Liver (tissue), 9 donors: Measurements from ENCODE around the gene CMC1. TPM values are rescaled to one million over a fixed set of nuclear protein-coding genes. Genes with fewer than 3 reads are reported as not detected.

Experiments used
- DNase-seq: peaks from one replicate; pipeline ENCODE4 v3.0.0-alpha.2; 2017; ENCODE audit warnings: low spot score
- H3K27ac ChIP-seq, 2 donors: one replicate each; pipeline ENCODE4 v1.7.0; 2013; ENCODE audit warnings: inconsistent platforms in 2 of 2, low read length in 2 of 2, control low read depth in 1 of 2, low read depth in 1 of 2, mild to moderate bottlenecking in 1 of 2
- H3K27me3 ChIP-seq, 4 donors: one replicate each; pipeline versions ENCODE4 v1.6.1 to v1.7.0; 2013; ENCODE audit warnings: low read length in 3 of 4, inconsistent platforms in 1 of 4, mild to moderate bottlenecking in 1 of 4, moderate library complexity in 1 of 4; ENCODE audit not compliant: control insufficient read depth in 4 of 4, insufficient read depth in 4 of 4
- H3K36me3 ChIP-seq, 4 donors: one replicate each; pipeline versions ENCODE4 v1.6.1 to v1.7.0; 2013; ENCODE audit warnings: low read length in 3 of 4, mild to moderate bottlenecking in 3 of 4, low read depth in 1 of 4, moderate library complexity in 1 of 4; ENCODE audit not compliant: control insufficient read depth in 4 of 4, insufficient read depth in 3 of 4
- H3K4me1 ChIP-seq, 4 donors: one replicate each; pipeline versions ENCODE4 v1.6.1 to v1.7.0; 2013; ENCODE audit warnings: low read length in 3 of 4, mild to moderate bottlenecking in 3 of 4, moderate library complexity in 1 of 4; ENCODE audit not compliant: control insufficient read depth in 4 of 4, insufficient read depth in 4 of 4
- H3K4me3 ChIP-seq, 3 donors: one replicate each; pipeline versions ENCODE4 v1.6.1 to v1.7.0; 2013; ENCODE audit warnings: low read length in 3 of 3, control low read depth in 1 of 3, low read depth in 1 of 3, mild to moderate bottlenecking in 1 of 3
- H3K9ac ChIP-seq, 2 donors: one replicate each; pipeline ENCODE4 v1.7.0; 2013; ENCODE audit warnings: low read length in 2 of 2, mild to moderate bottlenecking in 2 of 2, moderate library complexity in 2 of 2, control low read depth in 1 of 2, low read depth in 1 of 2
- H3K9me3 ChIP-seq, 4 donors: one replicate each; pipeline versions ENCODE4 v1.6.1 to v1.7.0; 2013; ENCODE audit warnings: low read length in 3 of 4; ENCODE audit not compliant: control insufficient read depth in 4 of 4
- CTCF ChIP-seq: fragments of 150-350 bp; IDR thresholded peaks from 2 replicates; pipeline ENCODE4 v1.5.1; 2017; ENCODE audit warnings: improper control_type of control experiment, low read depth, low read length; ENCODE audit not compliant: missing input control
- EGR1 ChIP-seq, 2 donors: IDR thresholded peaks; 2 replicates each; pipeline ENCODE4 v1.6.1; 2016 to 2018; ENCODE audit warnings: antibody characterized with exemption in 2 of 2, low read depth in 2 of 2
- FOXA1 ChIP-seq: IDR thresholded peaks from 2 replicates; pipeline ENCODE4 v1.6.1; 2016; ENCODE audit warnings: antibody characterized with exemption
- FOXA2 ChIP-seq: IDR thresholded peaks from 2 replicates; pipeline ENCODE4 v1.6.1; 2016; ENCODE audit warnings: antibody characterized with exemption
- GABPA ChIP-seq, 2 donors: IDR thresholded peaks in 1 of 2; conservative IDR thresholded peaks in 1 of 2; 2 replicates each; pipeline ENCODE4 v1.6.1; 2016; ENCODE audit warnings: antibody characterized with exemption in 2 of 2, mild to moderate bottlenecking in 1 of 2, moderate library complexity in 1 of 2
- HNF4A ChIP-seq, 2 donors: conservative IDR thresholded peaks; 2 replicates each; pipeline ENCODE4 v1.6.1; 2016; ENCODE audit warnings: antibody characterized with exemption in 2 of 2, mild to moderate bottlenecking in 2 of 2
- HNF4G ChIP-seq: IDR thresholded peaks from 2 replicates; pipeline ENCODE4 v1.6.1; 2016; ENCODE audit warnings: antibody characterized with exemption
- JUND ChIP-seq, 2 donors: IDR thresholded peaks; 2 replicates each; pipeline ENCODE4 v1.6.1; 2016; ENCODE audit warnings: antibody characterized with exemption in 2 of 2
- NR2F2 ChIP-seq: IDR thresholded peaks from 2 replicates; pipeline ENCODE4 v1.6.1; 2016; ENCODE audit warnings: antibody characterized with exemption
- RAD21 ChIP-seq, 2 donors: IDR thresholded peaks; 2 replicates each; pipeline ENCODE4 v1.6.1; 2016; ENCODE audit warnings: antibody characterized with exemption in 2 of 2, mild to moderate bottlenecking in 2 of 2
- RXRA ChIP-seq, 2 donors: IDR thresholded peaks; 2 replicates each; pipeline ENCODE4 v1.6.1; 2017 to 2018; ENCODE audit warnings: antibody characterized with exemption in 2 of 2, mild to moderate bottlenecking in 1 of 2
- SP1 ChIP-seq: IDR thresholded peaks from 2 replicates; pipeline ENCODE4 v1.6.1; 2018; ENCODE audit warnings: antibody characterized with exemption, mild to moderate bottlenecking
- TAF1 ChIP-seq: conservative IDR thresholded peaks from 2 replicates; pipeline ENCODE4 v1.6.1; 2016; ENCODE audit warnings: antibody characterized with exemption, mild to moderate bottlenecking
- WGBS: extraction: QIAGEN DNeasy Blood & Tissue Kit; methylation state at CpG from one replicate; pipeline ENCODE4 v1.1.7; 2013; 5-methylcytosine and 5-hydroxymethylcytosine counted together
- polyA plus RNA-seq, 2 donors: library from polyadenylated mRNA; stranded (reverse) in 1 of 2; unstranded in 1 of 2; fragments of 200-250 nt in 1 of 2; fragments of >200 nt in 1 of 2; fragmentation: Nextera tagmentation in 1 of 2; extraction: Ambion mirVana in 1 of 2; gene quantifications; one replicate each; pipeline versions ENCODE4 v1.2.1 to v1.2.3, GENCODE V29; 2013 to 2015
- total RNA-seq, 2 donors: library from RNA; depleted of rRNA; stranded (reverse); fragments of >200 nt; gene quantifications; one replicate each; pipeline ENCODE4 v1.2.3, GENCODE V29; 2014
- TF ChIP-seq, protein P1 (sequence below): IDR thresholded peaks from 2 replicates; pipeline ENCODE4 v1.6.1; 2016; ENCODE audit warnings: antibody characterized with exemption
- TF ChIP-seq, protein P2 (sequence below): IDR thresholded peaks from 2 replicates; pipeline ENCODE4 v1.6.1; 2016; ENCODE audit warnings: antibody characterized with exemption
- TF ChIP-seq, protein P3 (sequence below): IDR thresholded peaks from 2 replicates; pipeline ENCODE4 v1.6.1; 2016; ENCODE audit warnings: antibody characterized with exemption, mild to moderate bottlenecking
- TF ChIP-seq, protein P4 (sequence below): IDR thresholded peaks from 2 replicates; pipeline ENCODE4 v1.6.1; 2016; ENCODE audit warnings: antibody characterized with exemption
- donor health status: healthy.
- donor health status: healthy.
- donor health status: healthy.
- donor health status: healthy.
- donor health status: healthy.

CMC1 gene
- total and polyA plus RNA-seq, 4 donors = 4.2 to 58.4 (median 15.6) TPM

- no peaks in the 10 kb centered on the region for H3K36me3 ChIP-seq
- TF ChIP-seq, protein P1, sequence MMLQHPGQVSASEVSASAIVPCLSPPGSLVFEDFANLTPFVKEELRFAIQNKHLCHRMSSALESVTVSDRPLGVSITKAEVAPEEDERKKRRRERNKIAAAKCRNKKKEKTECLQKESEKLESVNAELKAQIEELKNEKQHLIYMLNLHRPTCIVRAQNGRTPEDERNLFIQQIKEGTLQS = no peak
- TF ChIP-seq FOXA1 (no peak), GABPA (IDR thresholded peaks at IDR 0.05 in 1 of 2, conservative IDR thresholded peaks at IDR 0.05 in 1 of 2) (no peak), RXRA (IDR thresholded peaks at IDR 0.05) (no peak), HNF4A (conservative IDR thresholded peaks at IDR 0.05) (no peak), SP1 (no peak), TAF1 (no peak), JUND (IDR thresholded peaks at IDR 0.05) (no peak), HNF4G (no peak), CTCF (no peak), NR2F2 (no peak), FOXA2 (no peak), EGR1 (IDR thresholded peaks at IDR 0.05; ENCODE audit: low read depth in 2 of 2) (no peak)
- TF ChIP-seq, protein P2, sequence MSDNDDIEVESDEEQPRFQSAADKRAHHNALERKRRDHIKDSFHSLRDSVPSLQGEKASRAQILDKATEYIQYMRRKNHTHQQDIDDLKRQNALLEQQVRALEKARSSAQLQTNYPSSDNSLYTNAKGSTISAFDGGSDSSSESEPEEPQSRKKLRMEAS = no peak
- TF ChIP-seq, protein P3, sequence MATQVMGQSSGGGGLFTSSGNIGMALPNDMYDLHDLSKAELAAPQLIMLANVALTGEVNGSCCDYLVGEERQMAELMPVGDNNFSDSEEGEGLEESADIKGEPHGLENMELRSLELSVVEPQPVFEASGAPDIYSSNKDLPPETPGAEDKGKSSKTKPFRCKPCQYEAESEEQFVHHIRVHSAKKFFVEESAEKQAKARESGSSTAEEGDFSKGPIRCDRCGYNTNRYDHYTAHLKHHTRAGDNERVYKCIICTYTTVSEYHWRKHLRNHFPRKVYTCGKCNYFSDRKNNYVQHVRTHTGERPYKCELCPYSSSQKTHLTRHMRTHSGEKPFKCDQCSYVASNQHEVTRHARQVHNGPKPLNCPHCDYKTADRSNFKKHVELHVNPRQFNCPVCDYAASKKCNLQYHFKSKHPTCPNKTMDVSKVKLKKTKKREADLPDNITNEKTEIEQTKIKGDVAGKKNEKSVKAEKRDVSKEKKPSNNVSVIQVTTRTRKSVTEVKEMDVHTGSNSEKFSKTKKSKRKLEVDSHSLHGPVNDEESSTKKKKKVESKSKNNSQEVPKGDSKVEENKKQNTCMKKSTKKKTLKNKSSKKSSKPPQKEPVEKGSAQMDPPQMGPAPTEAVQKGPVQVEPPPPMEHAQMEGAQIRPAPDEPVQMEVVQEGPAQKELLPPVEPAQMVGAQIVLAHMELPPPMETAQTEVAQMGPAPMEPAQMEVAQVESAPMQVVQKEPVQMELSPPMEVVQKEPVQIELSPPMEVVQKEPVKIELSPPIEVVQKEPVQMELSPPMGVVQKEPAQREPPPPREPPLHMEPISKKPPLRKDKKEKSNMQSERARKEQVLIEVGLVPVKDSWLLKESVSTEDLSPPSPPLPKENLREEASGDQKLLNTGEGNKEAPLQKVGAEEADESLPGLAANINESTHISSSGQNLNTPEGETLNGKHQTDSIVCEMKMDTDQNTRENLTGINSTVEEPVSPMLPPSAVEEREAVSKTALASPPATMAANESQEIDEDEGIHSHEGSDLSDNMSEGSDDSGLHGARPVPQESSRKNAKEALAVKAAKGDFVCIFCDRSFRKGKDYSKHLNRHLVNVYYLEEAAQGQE = no peak
- TF ChIP-seq, protein P4, sequence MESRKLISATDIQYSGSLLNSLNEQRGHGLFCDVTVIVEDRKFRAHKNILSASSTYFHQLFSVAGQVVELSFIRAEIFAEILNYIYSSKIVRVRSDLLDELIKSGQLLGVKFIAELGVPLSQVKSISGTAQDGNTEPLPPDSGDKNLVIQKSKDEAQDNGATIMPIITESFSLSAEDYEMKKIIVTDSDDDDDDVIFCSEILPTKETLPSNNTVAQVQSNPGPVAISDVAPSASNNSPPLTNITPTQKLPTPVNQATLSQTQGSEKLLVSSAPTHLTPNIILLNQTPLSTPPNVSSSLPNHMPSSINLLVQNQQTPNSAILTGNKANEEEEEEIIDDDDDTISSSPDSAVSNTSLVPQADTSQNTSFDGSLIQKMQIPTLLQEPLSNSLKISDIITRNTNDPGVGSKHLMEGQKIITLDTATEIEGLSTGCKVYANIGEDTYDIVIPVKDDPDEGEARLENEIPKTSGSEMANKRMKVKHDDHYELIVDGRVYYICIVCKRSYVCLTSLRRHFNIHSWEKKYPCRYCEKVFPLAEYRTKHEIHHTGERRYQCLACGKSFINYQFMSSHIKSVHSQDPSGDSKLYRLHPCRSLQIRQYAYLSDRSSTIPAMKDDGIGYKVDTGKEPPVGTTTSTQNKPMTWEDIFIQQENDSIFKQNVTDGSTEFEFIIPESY = no peak
- H3K9ac ChIP-seq = no peak overlapping the region
- no peaks in the 10 kb centered on the region for H3K4me1 ChIP-seq
- no peak overlapping the region for H3K4me3 ChIP-seq
- H3K27ac ChIP-seq = no peak overlapping the region
- no peak for DNase-seq
- no peaks in the 10 kb centered on the region for H3K27me3 ChIP-seq
- no peaks in the 10 kb centered on the region for H3K9me3 ChIP-seq
Measured at GRCh38 chr3:28234454-28234853, 7.0 kb upstream of the CMC1 start.

- Histone ChIP-seq H3K27me3 (no peaks in the 10 kb centered on the region), H3K4me1 (peaks cover 0 to 15% (median 9%) of the 10 kb centered on the region in 4 donors), H3K4me3 (no peak overlapping the region), H3K36me3 (no peaks in the 10 kb centered on the region), H3K27ac (no peak overlapping the region), H3K9me3 (no peaks in the 10 kb centered on the region), H3K9ac (no peak overlapping the region)
- 75% methylated on average over 3 of the region's 3 CpGs for WGBS
- DNase-seq = no peak
- TF ChIP-seq RXRA (IDR thresholded peaks at IDR 0.05) (no peak), RAD21 (IDR thresholded peaks at IDR 0.05) (no peak), CTCF (no peak), NR2F2 (no peak), TAF1 (no peak)
- TF ChIP-seq, protein P4 = no peak
- TF ChIP-seq, protein P3 = no peak
Measured at GRCh38 chr3:28239108-28239507, 2.3 kb upstream of the CMC1 start.
